MM.1S (cell line): ENCODE results near the gene FIBCD1.

ENCODE experiments used
- CTCF ChIP-seq: fragments of 300-600 bp; sonication (generic); IDR thresholded peaks from 2 replicates; pipeline ENCODE4 v1.5.1; 2016; ENCODE audit warnings: antibody characterized with exemption, low read length, mixed read lengths
- EZH2 ChIP-seq: fragments of 300-600 bp; sonication (generic); optimal IDR thresholded peaks from 2 replicates; pipeline ENCODE3; 2017; ENCODE audit warnings: low read depth, mild to moderate bottlenecking, antibody characterized with exemption, low read length, mixed read lengths
- EZH2phosphoT487 ChIP-seq: fragments of 300-600 bp; sonication (generic); IDR thresholded peaks from 2 replicates; pipeline ENCODE4 v1.6.1; 2018; ENCODE audit warnings: antibody characterized with exemption, low read length

- TF ChIP-seq CTCF (no peak), EZH2 (no peak), EZH2phosphoT487 (no peak)
Measured at GRCh38 chr9:130895481-130896232, 43.4 kb downstream of the FIBCD1 start.
